ENCODE measurements around the gene NUDT3.

The NUDT3 gene

DNA sequence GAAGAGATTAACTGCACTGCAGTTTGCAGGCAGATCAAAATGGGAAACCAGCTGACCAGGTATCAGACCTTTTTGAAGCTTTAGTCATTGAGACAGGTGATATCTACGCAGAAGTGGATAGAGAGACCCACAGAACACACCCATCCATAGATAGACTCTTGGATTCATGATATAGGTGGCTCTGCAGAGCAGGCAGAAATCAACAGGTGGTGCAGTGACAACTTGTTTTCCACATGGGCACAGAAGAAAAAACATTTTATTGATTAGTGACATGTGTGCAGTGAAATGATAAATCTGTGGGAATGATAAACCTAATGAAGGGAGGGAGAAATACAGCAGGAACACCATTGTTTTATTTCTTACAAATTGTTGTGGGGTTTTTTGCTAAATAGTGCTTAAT, 45.2 kb downstream of the NUDT3 start:
- TF ChIP-seq TCF12 (IDR thresholded peaks at IDR 0.05; ENCODE audit: low read depth) (no peak), EGR1 (IDR thresholded peaks at IDR 0.05) (no peak), CEBPB (IDR thresholded peaks at IDR 0.05) (no peak), NFIC (IDR thresholded peaks at IDR 0.05) (no peak), TEAD4 (IDR thresholded peaks at IDR 0.05) (no peak)

DNA sequence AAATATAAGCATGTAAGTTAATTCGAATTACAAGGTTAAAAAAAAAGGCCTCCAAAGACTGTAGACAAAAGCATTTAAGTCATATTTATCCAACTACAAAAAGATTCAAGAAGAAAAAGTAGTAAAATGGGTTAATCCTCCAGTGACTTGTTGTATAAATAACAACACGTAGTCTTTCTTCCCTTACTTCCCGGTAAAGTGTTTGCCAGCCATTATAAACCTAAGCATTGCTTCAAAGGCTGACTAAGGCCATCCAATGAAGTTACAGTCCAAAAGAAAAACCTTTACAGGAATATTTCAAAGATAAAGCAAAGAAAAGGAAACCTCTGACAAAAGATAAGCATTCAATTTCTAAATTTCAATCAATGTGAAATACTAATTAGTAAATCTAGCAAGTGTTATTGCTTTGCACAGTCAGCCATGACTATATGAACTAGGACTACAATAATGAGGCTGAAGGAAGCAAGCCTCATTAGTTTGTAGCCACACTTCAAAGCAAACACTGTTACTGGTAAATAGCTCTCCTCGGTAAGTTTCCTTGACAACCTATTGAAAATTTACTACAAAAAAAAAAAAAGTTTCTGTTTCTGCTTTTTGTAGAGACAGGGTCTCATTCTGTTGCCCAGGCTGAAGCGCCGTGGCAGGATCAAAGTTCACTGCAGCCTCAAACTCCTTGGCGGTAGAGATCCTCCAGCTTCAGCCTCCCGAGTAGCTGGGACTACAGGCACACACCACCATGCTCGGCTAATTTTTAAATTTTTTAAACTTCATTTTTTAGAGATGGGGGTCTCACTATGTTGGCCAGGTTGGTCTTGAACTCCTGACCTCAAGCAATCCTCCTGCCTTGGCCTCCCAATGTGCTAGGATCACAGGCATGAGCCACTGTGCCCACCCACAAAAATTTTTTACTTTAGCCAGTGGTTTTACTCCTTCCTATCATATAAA, 46.0 kb downstream of the NUDT3 start:
- no peak for TF ChIP-seq NFIC (IDR thresholded peaks at IDR 0.05)
- TF ChIP-seq, protein P1, sequence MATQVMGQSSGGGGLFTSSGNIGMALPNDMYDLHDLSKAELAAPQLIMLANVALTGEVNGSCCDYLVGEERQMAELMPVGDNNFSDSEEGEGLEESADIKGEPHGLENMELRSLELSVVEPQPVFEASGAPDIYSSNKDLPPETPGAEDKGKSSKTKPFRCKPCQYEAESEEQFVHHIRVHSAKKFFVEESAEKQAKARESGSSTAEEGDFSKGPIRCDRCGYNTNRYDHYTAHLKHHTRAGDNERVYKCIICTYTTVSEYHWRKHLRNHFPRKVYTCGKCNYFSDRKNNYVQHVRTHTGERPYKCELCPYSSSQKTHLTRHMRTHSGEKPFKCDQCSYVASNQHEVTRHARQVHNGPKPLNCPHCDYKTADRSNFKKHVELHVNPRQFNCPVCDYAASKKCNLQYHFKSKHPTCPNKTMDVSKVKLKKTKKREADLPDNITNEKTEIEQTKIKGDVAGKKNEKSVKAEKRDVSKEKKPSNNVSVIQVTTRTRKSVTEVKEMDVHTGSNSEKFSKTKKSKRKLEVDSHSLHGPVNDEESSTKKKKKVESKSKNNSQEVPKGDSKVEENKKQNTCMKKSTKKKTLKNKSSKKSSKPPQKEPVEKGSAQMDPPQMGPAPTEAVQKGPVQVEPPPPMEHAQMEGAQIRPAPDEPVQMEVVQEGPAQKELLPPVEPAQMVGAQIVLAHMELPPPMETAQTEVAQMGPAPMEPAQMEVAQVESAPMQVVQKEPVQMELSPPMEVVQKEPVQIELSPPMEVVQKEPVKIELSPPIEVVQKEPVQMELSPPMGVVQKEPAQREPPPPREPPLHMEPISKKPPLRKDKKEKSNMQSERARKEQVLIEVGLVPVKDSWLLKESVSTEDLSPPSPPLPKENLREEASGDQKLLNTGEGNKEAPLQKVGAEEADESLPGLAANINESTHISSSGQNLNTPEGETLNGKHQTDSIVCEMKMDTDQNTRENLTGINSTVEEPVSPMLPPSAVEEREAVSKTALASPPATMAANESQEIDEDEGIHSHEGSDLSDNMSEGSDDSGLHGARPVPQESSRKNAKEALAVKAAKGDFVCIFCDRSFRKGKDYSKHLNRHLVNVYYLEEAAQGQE (IDR thresholded peaks at IDR 0.05; ENCODE audit: low read depth) = no peak
- no peak for TF ChIP-seq FOXM1 (IDR thresholded peaks at IDR 0.05; ENCODE audit: borderline replicate concordance, low read depth)
- TF ChIP-seq CEBPB (IDR thresholded peaks at IDR 0.05) = no peak
- TF ChIP-seq TCF12 (IDR thresholded peaks at IDR 0.05; ENCODE audit: low read depth) = no peak
- no peak for TF ChIP-seq EP300 (IDR thresholded peaks at IDR 0.05; ENCODE audit: borderline replicate concordance)
- TF ChIP-seq EGR1 (IDR thresholded peaks at IDR 0.05) = no peak
- TF ChIP-seq RAD21 (IDR thresholded peaks at IDR 0.05; ENCODE audit: low read depth) = no peak
- TF ChIP-seq, protein P2, sequence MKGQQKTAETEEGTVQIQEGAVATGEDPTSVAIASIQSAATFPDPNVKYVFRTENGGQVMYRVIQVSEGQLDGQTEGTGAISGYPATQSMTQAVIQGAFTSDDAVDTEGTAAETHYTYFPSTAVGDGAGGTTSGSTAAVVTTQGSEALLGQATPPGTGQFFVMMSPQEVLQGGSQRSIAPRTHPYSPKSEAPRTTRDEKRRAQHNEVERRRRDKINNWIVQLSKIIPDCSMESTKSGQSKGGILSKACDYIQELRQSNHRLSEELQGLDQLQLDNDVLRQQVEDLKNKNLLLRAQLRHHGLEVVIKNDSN (IDR thresholded peaks at IDR 0.05) = no peak
- no peak for TF ChIP-seq TAF1 (IDR thresholded peaks at IDR 0.05; ENCODE audit: low read depth)
- no peak for TF ChIP-seq ZBTB7A (IDR thresholded peaks at IDR 0.05; ENCODE audit: low read depth)
- TF ChIP-seq YY1 (IDR thresholded peaks at IDR 0.05; ENCODE audit: low read depth) = no peak
- TF ChIP-seq, protein P3, sequence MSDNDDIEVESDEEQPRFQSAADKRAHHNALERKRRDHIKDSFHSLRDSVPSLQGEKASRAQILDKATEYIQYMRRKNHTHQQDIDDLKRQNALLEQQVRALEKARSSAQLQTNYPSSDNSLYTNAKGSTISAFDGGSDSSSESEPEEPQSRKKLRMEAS (IDR thresholded peaks at IDR 0.05) = no peak
- no peak for TF ChIP-seq CREB1 (IDR thresholded peaks at IDR 0.05; ENCODE audit: low read depth)
- no peak for TF ChIP-seq TEAD4 (IDR thresholded peaks at IDR 0.05)

DNA sequence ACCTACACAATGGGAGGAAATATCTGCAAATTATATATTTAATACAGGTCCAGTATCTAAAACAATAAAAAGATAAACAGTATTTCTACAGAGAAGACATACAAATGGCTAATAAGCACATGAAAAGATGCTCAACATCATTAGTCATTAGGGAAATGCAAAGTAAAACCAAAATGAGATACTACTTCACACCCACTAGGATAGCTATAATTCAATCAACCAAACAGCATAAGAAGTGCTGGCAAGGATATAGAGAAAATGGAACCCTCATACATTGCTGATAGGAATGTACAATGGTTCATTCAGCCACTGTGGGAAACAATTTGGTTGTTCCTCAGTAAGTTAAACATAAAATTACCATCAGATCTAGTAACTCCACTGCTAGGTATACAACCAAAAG, 48.7 kb downstream of the NUDT3 start:
- TF ChIP-seq RAD21 (IDR thresholded peaks at IDR 0.05; ENCODE audit: low read depth) (no peak), TCF12 (IDR thresholded peaks at IDR 0.05; ENCODE audit: low read depth) (no peak), YY1 (IDR thresholded peaks at IDR 0.05; ENCODE audit: low read depth) (no peak), ZBTB7A (IDR thresholded peaks at IDR 0.05; ENCODE audit: low read depth) (no peak), TEAD4 (IDR thresholded peaks at IDR 0.05) (no peak), CEBPB (IDR thresholded peaks at IDR 0.05) (no peak)

DNA sequence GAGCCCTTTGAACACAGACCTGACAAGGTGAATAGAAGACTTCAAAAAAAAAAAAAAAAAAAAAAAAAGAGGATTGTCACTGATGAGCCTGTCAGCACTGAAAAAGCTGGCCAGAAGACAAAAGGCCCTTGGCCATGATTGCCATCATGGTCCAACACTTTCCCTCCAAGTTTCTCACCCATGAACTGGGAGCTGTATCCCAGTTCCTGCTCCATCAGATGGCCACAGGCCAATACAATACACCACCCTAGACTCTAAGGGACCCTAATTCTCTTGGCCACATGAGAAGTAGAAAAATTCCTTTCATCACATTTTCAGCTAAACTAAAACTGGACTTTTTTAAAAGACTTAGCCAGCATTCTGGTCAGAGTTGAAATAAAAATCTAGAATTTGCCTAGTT, 50.2 kb downstream of the NUDT3 start:
- TF ChIP-seq ZBTB7A (IDR thresholded peaks at IDR 0.05; ENCODE audit: low read depth) (no peak), EGR1 (IDR thresholded peaks at IDR 0.05) (no peak), YY1 (IDR thresholded peaks at IDR 0.05; ENCODE audit: low read depth) (no peak), NFIC (IDR thresholded peaks at IDR 0.05) (no peak), EP300 (IDR thresholded peaks at IDR 0.05; ENCODE audit: borderline replicate concordance) (no peak), RAD21 (IDR thresholded peaks at IDR 0.05; ENCODE audit: low read depth) (no peak), TCF12 (IDR thresholded peaks at IDR 0.05; ENCODE audit: low read depth) (no peak), CREB1 (IDR thresholded peaks at IDR 0.05; ENCODE audit: low read depth) (no peak), FOXM1 (IDR thresholded peaks at IDR 0.05; ENCODE audit: borderline replicate concordance, low read depth) (no peak), CEBPB (IDR thresholded peaks at IDR 0.05) (no peak), TAF1 (IDR thresholded peaks at IDR 0.05; ENCODE audit: low read depth) (no peak), TEAD4 (IDR thresholded peaks at IDR 0.05) (no peak)
- TF ChIP-seq, protein P1 (IDR thresholded peaks at IDR 0.05; ENCODE audit: low read depth) = no peak
- TF ChIP-seq, protein P3 (IDR thresholded peaks at IDR 0.05) = no peak
- TF ChIP-seq, protein P2 (IDR thresholded peaks at IDR 0.05) = no peak

DNA sequence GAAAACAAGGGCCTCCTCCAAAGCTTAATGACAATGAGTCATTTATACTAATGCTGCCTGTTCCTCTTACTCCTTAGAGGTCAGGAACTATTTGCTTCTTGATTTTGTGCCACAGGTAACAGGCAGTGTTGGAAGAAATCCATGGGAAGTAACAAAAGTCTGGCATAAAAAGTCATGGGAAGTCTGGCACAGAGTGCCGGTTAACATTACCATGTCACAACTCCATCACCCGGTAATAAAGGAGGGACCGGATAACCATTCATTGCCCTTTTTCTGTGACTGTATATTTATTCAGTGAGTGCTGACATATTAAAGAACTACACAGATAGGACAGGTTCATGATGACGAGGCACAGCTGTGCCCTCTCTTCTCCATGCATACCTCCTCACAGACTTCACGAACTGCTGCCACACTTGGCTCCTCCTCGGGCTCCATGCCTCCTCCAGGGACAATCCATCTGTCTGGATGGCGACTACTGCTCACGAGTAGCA, 50.9 kb downstream of the NUDT3 start:
- TF ChIP-seq TEAD4 (IDR thresholded peaks at IDR 0.05) (no peak), CREB1 (IDR thresholded peaks at IDR 0.05; ENCODE audit: low read depth) (no peak), NFIC (IDR thresholded peaks at IDR 0.05) (no peak), EP300 (IDR thresholded peaks at IDR 0.05; ENCODE audit: borderline replicate concordance) (no peak), TCF12 (IDR thresholded peaks at IDR 0.05; ENCODE audit: low read depth) (no peak), FOXM1 (IDR thresholded peaks at IDR 0.05; ENCODE audit: borderline replicate concordance, low read depth) (no peak), CEBPB (IDR thresholded peaks at IDR 0.05) (no peak), YY1 (IDR thresholded peaks at IDR 0.05; ENCODE audit: low read depth) (no peak), RAD21 (IDR thresholded peaks at IDR 0.05; ENCODE audit: low read depth) (no peak), EGR1 (IDR thresholded peaks at IDR 0.05) (no peak), ZBTB7A (IDR thresholded peaks at IDR 0.05; ENCODE audit: low read depth) (no peak), TAF1 (IDR thresholded peaks at IDR 0.05; ENCODE audit: low read depth) (no peak)
- TF ChIP-seq, protein P1 (IDR thresholded peaks at IDR 0.05; ENCODE audit: low read depth) = no peak
- TF ChIP-seq, protein P2 (IDR thresholded peaks at IDR 0.05) = no peak
- TF ChIP-seq, protein P3 (IDR thresholded peaks at IDR 0.05) = no peak
